GM12801 (cell line): Measurements from ENCODE around the gene TNFRSF1A.

ENCODE experiments used
- TF ChIP-seq, protein P1 (sequence below): IDR thresholded peaks from one replicate; pipeline ENCODE4 v1.5.1; 2011; ENCODE audit warnings: control low read depth; ENCODE audit not compliant: insufficient read length; ENCODE audit errors: extremely low read depth

Gene TNFRSF1A

GRCh38 chr12:6326316-6327228, 15.3 kb downstream of the TNFRSF1A start:
- TF ChIP-seq, protein P1, sequence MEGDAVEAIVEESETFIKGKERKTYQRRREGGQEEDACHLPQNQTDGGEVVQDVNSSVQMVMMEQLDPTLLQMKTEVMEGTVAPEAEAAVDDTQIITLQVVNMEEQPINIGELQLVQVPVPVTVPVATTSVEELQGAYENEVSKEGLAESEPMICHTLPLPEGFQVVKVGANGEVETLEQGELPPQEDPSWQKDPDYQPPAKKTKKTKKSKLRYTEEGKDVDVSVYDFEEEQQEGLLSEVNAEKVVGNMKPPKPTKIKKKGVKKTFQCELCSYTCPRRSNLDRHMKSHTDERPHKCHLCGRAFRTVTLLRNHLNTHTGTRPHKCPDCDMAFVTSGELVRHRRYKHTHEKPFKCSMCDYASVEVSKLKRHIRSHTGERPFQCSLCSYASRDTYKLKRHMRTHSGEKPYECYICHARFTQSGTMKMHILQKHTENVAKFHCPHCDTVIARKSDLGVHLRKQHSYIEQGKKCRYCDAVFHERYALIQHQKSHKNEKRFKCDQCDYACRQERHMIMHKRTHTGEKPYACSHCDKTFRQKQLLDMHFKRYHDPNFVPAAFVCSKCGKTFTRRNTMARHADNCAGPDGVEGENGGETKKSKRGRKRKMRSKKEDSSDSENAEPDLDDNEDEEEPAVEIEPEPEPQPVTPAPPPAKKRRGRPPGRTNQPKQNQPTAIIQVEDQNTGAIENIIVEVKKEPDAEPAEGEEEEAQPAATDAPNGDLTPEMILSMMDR = no peak

DNA sequence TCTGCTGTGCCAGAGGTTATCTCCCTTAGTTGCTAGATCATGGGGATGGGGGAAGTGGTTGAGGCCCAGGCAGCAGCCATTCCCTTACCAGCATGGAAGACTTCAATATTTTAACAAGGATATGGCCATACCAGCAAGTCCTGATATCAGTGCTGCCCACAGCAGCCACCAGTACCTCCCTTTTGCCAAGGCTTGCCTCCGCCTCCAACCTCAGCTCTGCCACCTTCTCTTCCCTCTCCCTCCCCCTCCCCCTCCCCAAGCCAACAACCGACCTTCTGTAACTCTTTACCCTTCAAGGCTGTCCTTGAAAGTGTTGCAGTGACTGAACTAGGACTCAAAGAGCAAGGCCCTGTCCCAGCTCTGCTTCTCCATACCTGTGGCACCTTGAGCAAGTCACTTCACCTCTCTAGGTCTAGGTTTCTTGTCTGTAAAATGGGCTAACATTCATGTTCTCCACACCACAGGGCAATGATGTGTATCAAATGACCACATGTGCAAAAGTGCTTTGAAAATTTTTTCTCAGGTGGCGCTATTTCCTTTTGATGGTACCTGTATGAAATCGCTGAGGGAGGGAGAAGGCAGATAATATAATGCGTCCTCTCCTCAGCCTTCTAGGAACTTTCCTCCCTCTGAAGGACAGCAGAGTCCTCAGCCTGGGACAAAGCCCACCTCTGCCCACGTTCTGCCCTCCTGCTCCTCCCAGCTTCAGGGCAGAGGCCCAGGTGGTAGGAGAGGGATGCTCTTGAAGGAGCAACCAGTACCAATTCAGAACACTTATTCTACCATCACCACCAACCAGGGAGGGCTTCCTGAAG, 16.7 kb downstream of the TNFRSF1A start:
- TF ChIP-seq, protein P1 = no peak

DNA sequence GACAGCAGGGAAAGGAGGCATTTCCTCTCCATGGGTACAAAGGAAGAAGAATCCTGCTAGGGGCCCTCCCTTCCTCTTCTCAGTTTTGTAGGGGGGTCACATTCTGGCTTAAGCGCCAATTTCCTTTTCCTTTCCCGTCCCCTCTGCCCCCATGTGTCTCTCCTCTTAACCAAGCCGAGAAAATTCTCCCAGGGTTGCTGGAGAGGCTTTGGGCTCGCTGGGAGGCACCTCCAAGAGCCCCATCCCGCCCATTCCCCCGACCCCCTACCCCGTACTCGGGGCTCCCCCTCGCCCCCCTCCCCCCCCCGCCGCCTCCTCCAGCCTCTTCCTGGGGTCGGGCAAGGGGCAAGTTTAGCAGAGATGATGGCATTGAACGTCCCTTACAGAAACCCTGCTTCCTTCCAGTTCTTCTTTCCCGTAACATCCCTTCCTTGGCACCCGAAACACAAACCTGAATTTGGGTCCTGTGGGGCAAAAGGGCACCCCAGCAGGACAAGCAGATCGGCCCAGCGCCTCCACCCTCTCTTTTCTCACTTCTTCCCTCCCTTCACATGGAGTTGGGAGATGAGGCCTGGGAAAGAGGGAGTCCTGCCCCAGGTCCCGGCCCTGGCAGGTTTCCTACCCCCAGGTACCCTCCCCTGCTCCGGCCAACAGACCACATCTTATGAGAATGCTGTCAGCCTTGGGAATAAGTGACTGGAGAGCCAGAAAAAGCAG, 17.7 kb downstream of the TNFRSF1A start:
- TF ChIP-seq, protein P1 = no peak

- TF ChIP-seq, protein P1 = no peak
Measured at GRCh38 chr12:6323340-6323994, 18.4 kb downstream of the TNFRSF1A start.

GRCh38 chr12:6322969-6323339, 18.9 kb downstream of the TNFRSF1A start:
- TF ChIP-seq, protein P1 = no peak

- TF ChIP-seq, protein P1 = no peak
Measured at GRCh38 chr12:6322352-6322751, 19.5 kb downstream of the TNFRSF1A start.
